GM18909 (cell line): ENCODE measurements around the gene IGFALS.
"Not testable (repeated sequence)": the region's sequence is repeated elsewhere in the genome, so short reads cannot be mapped to it uniquely, and the experiment has no call there.

Experiments
- ATAC-seq: cut with Tn5 transposase; IDR thresholded peaks from one replicate; pipeline ENCODE4 v1.9.1; 2021; ENCODE audit warnings: mild to moderate bottlenecking; ENCODE audit not compliant: unreplicated experiment, poor library complexity

Gene IGFALS

DNA sequence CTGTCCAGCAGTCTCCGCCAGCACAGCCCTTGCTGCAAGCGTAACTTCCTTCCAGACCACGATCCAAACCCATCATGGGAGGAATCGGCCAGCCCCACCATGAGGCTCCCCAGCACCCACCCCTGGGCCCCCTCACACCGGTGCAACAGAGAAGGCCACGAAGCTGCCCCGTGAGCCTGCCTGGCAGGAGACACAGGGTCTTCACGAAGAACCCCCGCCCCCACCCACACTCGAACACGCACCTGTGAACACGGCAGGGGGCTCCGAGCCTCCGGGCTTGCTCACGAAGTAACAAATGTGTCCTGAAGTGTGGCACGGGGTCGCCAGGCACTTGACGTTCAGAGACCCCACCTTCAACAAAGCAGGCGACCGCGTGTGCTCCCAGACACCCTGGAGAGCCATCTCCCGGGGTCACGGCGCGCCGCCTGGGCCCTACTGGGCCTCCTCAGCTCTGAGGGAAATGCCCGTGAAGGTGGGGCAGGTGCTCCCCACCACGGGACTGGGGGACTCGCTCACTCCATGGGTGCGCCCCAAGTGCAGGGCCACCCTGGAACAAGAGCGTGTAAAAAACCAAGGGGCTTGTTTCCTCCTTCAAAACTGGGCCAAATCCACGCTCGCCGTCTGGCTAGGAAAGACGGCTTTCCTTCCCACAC is 25.5 kb upstream of the IGFALS start:
- no peak for ATAC-seq

GRCh38 chr16:1818204-1818872 is 24.8 kb upstream of the IGFALS start:
- no peak for ATAC-seq

DNA sequence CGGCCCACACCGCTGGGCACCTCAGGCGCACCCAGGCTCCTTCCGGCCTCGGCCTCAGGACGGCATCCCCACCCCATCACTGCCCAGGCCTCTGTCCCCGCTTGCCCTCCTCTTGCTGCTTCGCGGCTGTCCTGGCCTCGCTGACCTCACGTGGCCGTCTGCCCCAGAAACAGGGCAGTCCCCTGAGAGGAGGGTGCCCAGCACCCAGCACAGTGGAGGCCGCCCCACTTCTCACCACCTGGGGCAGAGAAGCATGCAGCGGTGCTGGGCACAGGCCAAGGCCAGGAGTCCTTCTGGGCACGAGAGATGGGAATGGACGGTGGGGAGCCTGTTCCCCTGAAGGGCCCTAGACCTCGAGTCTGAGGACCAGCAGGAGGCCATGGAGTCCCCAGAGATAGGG is 24.2 kb upstream of the IGFALS start:
- no peak for ATAC-seq

DNA sequence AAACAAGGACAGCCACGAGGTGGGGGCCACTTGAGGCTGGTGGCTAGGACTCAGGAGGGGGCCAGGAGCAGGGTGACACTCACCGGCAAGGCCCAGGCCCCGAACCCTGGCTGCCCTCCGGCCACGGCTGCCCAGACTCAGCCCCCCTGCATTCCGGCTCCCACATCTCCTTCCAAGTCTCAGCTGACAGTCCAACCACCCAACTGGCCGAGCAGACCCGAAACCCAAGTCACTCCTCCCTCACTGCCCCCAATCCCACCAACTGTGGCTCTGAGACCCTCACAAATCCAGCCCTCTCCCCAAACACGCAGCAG is 23.7 kb upstream of the IGFALS start:
- no peak for ATAC-seq

DNA sequence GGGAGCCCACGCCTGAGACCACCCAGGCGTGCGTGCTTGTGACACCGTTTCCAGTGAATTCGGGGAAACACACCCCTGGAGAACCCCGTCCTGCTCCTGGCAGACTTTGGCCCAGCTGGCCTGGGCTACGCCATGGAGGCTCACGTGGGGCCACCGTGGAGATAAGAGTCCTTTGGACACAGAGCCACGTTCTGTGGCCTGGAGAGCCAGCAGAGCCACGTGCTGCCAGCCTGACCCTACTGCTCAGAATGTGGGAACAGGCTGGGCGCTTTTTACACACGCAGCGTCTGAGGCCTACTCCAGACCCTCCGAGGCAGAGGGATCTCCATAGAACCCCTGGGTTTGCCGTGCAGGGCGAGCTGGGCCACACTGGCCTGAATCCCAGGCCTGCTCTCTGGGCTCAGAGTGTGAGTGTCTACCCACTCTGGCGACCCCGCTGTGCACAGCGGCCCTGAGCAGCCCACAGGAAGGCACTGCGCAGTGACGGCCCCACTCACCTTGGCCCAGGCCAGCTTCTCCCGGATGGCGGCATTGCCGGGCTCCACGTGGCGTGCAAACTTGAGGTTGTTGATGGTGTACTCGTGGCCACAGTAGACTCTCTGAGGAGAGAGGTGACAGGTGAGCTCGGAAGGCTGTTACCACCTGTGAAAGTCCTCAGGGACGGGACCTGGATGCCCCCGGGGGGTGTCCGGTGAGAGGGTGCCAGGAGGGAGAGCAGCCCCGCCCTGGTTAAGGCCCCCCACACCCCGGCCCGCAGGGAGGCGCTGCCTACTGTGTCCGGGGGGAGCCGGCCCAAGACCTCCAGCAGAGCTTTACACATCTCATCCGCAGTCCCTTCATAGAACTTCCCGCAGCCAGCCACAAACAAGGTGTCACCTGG is 23.1 kb upstream of the IGFALS start:
- ATAC-seq = no peak

DNA sequence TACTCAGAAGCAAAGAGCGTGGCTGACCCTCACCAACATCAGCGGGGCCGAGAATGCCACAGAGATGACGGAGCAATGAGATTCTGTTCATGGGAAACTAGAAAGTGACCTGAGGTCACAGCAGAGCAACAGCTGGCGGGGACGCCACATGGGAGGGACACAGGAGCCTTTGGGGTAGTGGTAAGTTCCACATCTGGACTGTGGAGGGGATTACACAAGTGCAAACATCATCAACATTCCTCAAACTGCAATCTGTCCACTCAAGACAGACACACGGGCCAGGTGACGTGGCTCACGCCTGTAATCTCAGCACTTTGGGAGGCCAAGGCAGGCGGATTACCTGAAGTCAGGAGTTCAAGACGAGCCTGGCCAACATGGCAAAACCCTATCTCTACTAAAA is 22.0 kb upstream of the IGFALS start:
- ATAC-seq = no peak

- ATAC-seq = no peak
Measured at GRCh38 chr16:1812732-1813163, 19.2 kb upstream of the IGFALS start.

GRCh38 chr16:1810536-1810935 is 17.0 kb upstream of the IGFALS start:
- no peak for ATAC-seq

DNA sequence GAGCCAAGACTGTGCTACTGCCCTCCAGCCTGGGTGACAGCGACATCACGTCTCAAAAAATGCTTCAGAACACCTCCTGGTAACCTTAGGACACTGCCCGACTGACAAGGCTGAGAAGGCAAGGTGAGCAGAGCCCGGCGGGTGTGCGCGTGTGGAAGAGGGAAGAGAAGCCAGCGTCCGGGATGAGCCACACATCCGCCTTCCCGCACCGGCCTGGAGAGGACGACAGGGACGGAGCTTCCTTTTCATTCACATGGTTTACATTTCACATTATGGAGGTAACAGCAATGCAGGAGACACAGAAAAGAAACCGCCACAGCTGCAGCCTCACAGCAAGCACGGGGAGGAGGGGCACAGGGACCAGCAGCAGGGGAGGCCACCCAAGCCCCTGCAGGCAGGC is 16.6 kb upstream of the IGFALS start:
- ATAC-seq = no peak

GRCh38 chr16:1809281-1809801 is 15.8 kb upstream of the IGFALS start:
- ATAC-seq = no peak

GRCh38 chr16:1808691-1809090 is 15.2 kb upstream of the IGFALS start:
- no peak for ATAC-seq

- ATAC-seq = no peak
Measured at GRCh38 chr16:1807626-1808025, 14.1 kb upstream of the IGFALS start.

DNA sequence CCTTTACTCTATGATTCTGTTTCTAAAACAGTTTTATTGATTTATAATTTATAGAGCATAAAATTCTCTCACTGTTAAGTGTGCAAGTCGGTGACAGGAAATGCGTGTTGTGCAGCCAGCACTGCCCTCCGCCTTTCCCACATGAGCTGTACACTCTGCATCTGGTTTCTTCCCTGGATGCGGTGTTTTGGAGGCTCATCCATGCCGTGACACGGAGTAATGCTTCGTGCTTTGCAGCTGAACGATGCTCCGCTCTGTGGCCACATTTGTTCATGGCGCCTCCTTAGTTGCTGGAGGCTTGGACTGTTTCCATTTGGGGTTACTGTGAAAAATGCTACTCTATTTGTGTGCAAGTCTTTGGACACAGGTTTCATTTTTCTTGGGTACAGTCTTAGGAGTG is 7.2 kb upstream of the IGFALS start:
- no peak for ATAC-seq

DNA sequence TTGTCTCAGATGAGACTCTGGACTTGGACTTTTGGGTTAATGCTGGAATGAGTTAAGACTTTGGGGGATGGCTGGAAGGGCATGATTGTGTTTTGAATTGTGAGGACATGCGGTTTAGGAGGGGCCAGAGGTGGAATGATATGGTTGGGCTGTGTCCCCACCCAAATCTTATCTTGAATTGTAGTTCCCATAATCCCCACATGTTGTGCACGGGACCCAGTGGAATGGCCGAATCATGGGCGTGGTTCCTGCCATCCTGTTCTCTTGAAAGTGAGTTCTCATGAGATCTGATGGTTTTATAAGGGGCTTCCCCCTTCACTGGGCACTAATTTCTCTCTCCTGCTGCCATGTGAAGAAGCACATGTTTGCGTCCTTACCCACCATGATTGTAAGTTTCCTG is 5.8 kb upstream of the IGFALS start:
- not testable (repeated sequence) for ATAC-seq

GRCh38 chr16:1794908-1795666 is 1.6 kb upstream of the IGFALS start:
- no peak for ATAC-seq

GRCh38 chr16:1794221-1794871 is 841 bp upstream of the IGFALS start:
- ATAC-seq = no peak

DNA sequence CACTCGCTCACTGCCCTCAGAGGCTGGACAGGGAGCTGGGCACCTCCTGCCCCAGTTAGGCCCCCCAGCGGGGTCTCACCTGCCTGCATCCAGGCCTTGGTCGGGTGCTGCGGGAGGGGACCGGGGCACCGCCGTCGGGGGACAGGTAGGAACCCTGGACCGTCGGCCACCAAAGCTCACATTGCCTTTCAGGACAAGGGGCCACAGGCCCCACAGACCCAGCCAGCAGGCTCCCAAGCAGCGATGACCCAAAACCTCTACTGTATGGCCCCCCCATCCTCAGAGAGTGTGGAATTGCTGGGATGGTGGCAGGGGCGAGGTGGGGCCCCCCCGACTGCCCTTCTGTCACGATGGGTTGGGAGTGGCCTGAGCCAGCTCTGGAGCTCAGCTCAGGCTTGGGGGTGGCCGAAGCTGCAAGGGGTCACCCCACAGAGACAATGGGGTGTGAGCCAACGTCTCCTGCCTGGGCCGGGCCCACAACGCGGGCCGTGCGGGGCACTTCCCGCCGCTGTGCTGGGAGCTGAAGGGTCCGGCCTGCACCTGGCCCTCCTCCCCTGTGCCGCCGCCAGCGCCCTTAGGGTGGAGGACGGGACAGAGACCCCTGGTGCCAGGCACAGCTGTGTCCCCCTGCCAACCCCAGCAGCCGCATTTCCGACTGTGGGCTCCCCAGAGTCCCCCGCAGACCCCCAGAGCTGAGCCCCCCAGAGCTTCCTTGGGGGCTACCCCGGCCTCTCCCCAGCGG is 498 bp downstream of the IGFALS start:
- no peak for ATAC-seq

DNA sequence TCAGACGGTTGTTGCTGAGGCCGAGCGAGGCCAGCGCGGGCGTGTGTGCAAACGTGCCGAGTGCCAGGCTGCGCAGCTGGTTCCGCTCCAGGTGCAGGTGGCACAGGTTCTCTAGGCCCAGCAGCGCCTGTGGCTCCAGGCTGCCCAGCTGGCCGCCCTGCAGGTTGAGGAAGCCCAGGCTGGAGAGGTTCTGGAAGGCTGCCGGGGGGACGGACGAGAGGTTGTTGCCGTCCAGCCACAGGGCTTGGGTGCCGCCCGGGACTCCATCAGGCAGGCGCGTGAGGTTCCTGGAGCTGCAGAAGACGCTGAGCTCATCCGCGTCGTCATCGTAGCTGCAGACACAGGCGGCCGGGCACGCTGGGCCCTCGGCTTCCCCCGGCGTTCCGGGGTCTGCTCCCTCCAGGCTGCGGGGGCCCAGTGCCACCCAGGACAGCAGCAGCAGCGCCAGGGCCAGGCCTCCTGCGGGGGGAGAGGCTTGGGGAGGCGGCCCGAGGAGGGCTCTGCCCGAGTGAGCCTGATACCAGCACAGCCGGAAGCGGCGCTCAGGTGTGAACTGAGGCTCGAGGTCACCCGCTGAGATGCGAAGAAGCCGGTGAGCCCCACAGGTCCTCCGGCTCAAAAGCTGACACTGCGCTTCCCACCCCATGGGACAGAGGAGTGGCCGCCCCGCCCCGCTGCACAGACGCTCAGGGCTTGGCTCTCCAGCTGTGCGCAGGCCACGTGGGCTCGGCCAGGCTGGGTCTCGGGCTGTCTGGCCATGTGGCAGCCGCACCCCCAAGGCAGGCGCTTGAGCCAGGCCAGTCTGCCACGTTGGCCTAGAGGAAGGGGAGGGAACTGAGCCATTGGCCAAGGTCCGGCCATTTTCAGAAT is 1.3 kb downstream of the IGFALS start:
- ATAC-seq = no peak
